ENCODE data around the gene PGM1. TPM values are rescaled to one million over a fixed set of nuclear protein-coding genes. Genes with fewer than 3 reads are reported as not detected.

The PGM1 gene
- total and polyA plus RNA-seq, 8 donors: 11.3 to 82.8 (median 28.9) TPM

DNA sequence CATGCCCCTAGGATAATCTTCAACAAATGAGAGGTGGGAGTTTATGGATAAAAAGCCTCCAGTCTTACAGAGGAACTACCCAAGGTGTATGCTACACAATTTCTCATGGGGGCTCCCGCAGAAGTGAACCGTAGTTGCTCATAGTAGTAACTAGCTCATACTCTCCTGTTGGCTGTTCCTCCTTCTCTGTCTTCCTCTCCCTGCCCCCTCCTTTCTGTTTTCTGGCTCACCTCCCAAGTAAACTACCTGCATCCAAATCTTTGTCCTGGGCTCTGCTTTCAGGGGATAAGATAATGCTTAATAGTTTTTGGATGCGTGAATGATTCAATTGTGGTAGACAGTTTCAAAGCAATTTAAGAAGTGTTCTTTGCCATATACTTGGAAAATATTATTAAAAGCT lies 90.5 kb downstream of the PGM1 start:
- TF ChIP-seq POLR2A (IDR thresholded peaks at IDR 0.05): no peak
- TF ChIP-seq EP300 (IDR thresholded peaks at IDR 0.05): no peak
- TF ChIP-seq, protein P1, sequence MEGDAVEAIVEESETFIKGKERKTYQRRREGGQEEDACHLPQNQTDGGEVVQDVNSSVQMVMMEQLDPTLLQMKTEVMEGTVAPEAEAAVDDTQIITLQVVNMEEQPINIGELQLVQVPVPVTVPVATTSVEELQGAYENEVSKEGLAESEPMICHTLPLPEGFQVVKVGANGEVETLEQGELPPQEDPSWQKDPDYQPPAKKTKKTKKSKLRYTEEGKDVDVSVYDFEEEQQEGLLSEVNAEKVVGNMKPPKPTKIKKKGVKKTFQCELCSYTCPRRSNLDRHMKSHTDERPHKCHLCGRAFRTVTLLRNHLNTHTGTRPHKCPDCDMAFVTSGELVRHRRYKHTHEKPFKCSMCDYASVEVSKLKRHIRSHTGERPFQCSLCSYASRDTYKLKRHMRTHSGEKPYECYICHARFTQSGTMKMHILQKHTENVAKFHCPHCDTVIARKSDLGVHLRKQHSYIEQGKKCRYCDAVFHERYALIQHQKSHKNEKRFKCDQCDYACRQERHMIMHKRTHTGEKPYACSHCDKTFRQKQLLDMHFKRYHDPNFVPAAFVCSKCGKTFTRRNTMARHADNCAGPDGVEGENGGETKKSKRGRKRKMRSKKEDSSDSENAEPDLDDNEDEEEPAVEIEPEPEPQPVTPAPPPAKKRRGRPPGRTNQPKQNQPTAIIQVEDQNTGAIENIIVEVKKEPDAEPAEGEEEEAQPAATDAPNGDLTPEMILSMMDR (IDR thresholded peaks at IDR 0.05): no peak
- TF ChIP-seq POLR2AphosphoS5 (IDR thresholded peaks at IDR 0.05): no peak
- Histone ChIP-seq H3K4me3 (no peak overlapping the region), H3K27me3 (no peaks in the 10 kb centered on the region), H3K36me3 (no peaks in the 10 kb centered on the region), H3K4me1 (no peaks in the 10 kb centered on the region), H3K27ac (no peak overlapping the region), H3K9me3 (no peaks in the 10 kb centered on the region)
- no peak for DNase-seq
- intact Hi-C loops (cut with DNase I; ENCODE audit: low total_unique reads): loop anchor here (10.0 kb wide), 1 partner anchor 561 kb away; no protein-coding TSS in a partner anchor
- WGBS, 5 donors: 29 to 74% (median 51%) methylated on average over 3 of the region's 3 CpGs

DNA sequence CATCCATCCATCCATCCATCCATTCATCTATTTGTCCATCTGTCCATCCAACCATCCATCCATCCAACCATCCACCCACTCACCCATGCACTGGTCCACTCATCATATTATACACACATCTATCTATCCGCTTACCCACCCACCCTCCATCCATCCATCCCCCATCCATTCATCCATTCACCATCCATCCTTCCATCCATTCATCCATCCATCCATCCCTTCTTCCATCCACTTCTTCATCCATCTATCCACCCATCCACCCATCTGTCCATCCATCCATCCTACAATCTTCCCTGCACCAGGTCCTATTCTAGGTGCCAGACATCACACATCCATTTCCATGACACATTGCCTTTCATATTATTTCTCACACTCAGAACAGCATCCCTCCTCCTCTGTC lies 93.5 kb downstream of the PGM1 start:
- Histone ChIP-seq H3K9me3 (no peaks in the 10 kb centered on the region), H3K27me3 (no peaks in the 10 kb centered on the region), H3K36me3 (no peaks in the 10 kb centered on the region), H3K4me1 (peaks cover 0 to 5% (median 2%) of the 10 kb centered on the region in 4 donors), H3K4me3 (no peak overlapping the region), H3K27ac (no peak overlapping the region)
- 94 to 100% (median 96%) methylated on average over 1 of the region's 1 CpG for WGBS, 5 donors
- intact Hi-C loops (cut with DNase I; ENCODE audit: low total_unique reads): loop anchor here (10.0 kb wide), 1 partner anchor 558 kb away; no protein-coding TSS in a partner anchor
- no peak for DNase-seq
- no peak for TF ChIP-seq EP300 (IDR thresholded peaks at IDR 0.05)
- TF ChIP-seq POLR2AphosphoS5 (IDR thresholded peaks at IDR 0.05): no peak
- TF ChIP-seq, protein P1 (IDR thresholded peaks at IDR 0.05): no peak
- no peak for TF ChIP-seq POLR2A (IDR thresholded peaks at IDR 0.05)

DNA sequence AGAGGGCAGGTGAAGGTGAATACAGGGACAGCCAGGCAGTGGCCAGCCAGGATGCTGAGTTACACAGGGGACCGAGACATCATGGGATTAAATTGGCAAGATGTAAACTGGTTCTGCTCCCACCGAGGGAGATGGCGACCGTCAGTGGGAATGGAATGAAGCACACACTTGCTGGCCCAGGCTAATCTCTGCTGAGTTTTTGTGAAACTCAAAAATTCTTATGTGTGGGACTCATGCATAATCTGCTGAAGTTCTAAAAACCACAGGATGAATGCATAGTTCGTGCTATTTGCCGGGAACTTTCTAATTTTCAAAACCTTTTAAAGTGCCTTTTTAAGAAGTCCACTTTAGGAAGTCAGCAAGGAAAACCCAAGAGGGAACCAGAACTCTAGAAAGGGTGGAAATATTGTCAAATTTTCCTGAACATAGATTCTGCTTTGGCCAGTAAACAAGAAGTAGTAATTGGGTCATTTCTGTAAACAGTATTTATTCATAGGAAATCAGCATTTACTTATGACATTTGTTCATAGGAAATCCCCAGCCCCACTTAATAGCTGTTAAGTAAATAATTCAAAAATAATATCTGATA lies 95.2 kb downstream of the PGM1 start:
- H3K4me3 ChIP-seq: no peak overlapping the region
- H3K4me1 ChIP-seq: peaks cover 0 to 16% (median 11%) of the 10 kb centered on the region in 4 donors
- no peak for DNase-seq
- H3K9me3 ChIP-seq: no peaks in the 10 kb centered on the region
- no peaks in the 10 kb centered on the region for H3K36me3 ChIP-seq
- no peak overlapping the region for H3K27ac ChIP-seq
- H3K27me3 ChIP-seq: no peaks in the 10 kb centered on the region
- intact Hi-C loops (cut with DNase I; ENCODE audit: low total_unique reads): loop anchor here (10.0 kb wide), 1 partner anchor 556 kb away; no protein-coding TSS in a partner anchor
- TF ChIP-seq POLR2A (IDR thresholded peaks at IDR 0.05) (no peak), POLR2AphosphoS5 (IDR thresholded peaks at IDR 0.05) (no peak)
- WGBS, 5 donors: 76 to 88% (median 84%) methylated on average over 6 of the region's 6 CpGs

DNA sequence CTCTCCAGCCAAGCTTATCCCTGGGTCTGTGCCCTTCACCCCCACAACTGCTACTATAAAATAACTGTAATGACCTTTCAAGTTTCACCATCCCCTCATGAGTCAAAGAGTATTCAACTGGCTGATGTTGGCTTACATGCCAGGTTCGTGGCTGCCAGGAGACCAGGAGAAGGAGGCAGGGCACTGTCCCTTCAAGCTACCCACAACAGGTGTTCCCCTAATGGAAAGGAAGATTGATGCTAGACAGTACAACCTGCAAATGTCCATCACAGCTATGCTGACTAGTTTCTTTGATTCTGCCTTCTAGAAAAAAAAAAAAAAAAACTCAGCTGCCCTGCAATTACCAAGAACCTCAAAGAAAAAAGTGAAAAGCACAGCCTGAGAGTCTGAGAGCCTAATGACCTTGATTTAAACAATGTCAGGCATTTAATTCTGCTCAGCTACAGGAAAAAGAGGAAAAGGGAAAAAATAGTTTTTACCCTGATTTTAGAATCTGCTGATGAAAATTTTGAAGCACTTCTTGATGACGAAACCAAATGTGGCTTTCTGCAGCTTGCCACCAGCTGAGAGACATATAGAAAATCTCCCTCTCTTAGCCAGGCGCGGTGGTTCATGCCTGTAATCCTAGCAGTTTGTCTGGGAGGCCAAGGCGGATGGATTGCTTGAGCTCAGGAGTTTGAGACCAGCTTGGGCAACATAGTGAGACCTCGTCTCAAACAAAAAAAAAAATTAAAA lies 97.9 kb downstream of the PGM1 start:
- H3K4me3 ChIP-seq: no peak overlapping the region
- DNase-seq: no peak
- no peaks in the 10 kb centered on the region for H3K9me3 ChIP-seq
- WGBS, 5 donors: 83 to 90% (median 85%) methylated on average over 6 of the region's 6 CpGs
- no peak for TF ChIP-seq POLR2A (IDR thresholded peaks at IDR 0.05)
- TF ChIP-seq, protein P1 (IDR thresholded peaks at IDR 0.05): no peak
- no peak for TF ChIP-seq POLR2AphosphoS5 (IDR thresholded peaks at IDR 0.05)
- no peak for TF ChIP-seq EP300 (IDR thresholded peaks at IDR 0.05)
- H3K27ac ChIP-seq: peak overlapping the region in 2 of 5 donors; percentile 54 to 77
- no peaks in the 10 kb centered on the region for H3K36me3 ChIP-seq
- no peaks in the 10 kb centered on the region for H3K27me3 ChIP-seq
- intact Hi-C loops (cut with DNase I; ENCODE audit: low total_unique reads): no loop called here
- peaks cover 7 to 32% (median 21%) of the 10 kb centered on the region in 4 donors for H3K4me1 ChIP-seq

Measured in stomach (tissue), 9 donors.